Temporal lobe (tissue), 2 donors: Measurements from ENCODE around the gene WDR45B. TPM values are rescaled to one million over a fixed set of nuclear protein-coding genes. Genes with fewer than 3 reads are reported as not detected.

Source experiments
- small RNA-seq: library from RNA; depleted of rRNA; stranded (forward); fragments of <200 nt; gene quantifications from one replicate; pipeline ENCODE3, GENCODE V24; 2014; ENCODE audit warnings: low replicate concordance
- total RNA-seq: library from RNA; depleted of rRNA; stranded (reverse); fragments of >200 nt; gene quantifications from one replicate; pipeline ENCODE4 v1.2.3, GENCODE V29; 2014

WDR45B gene
- total RNA-seq, 1 donor from 2014 or later, result 43.0 TPM

Small RNAs within 50 kb of the gene (small RNA-seq; reads per million reads assigned to genes)
- gene MIR4525, result not detected

Other genes with a start within 250 kb of the WDR45B start
- 21.1 TPM for gene HEXD, start 230.1 kb downstream of the WDR45B start, total RNA-seq
- 10.1 TPM for gene OGFOD3, start 229.9 kb downstream of the WDR45B start, total RNA-seq
- 25.1 TPM for gene CYBC1, start 197.7 kb downstream of the WDR45B start, total RNA-seq
- 40.6 TPM for gene NARF, start 189.7 kb downstream of the WDR45B start, total RNA-seq
- gene FOXK2, start 128.7 kb downstream of the WDR45B start, total RNA-seq, result 27.8 TPM
- 13.0 TPM for gene RAB40B, start 50.3 kb upstream of the WDR45B start, total RNA-seq
- 25.6 TPM for gene FN3KRP, start 68.3 kb upstream of the WDR45B start, total RNA-seq
- gene FN3K, start 87.2 kb upstream of the WDR45B start, total RNA-seq, result 32.9 TPM
- gene TBCD, start 103.6 kb upstream of the WDR45B start, total RNA-seq, result 63.4 TPM
- not detected for gene ZNF750, start 191.6 kb upstream of the WDR45B start, total RNA-seq